Stimulated activated CD4-positive, alpha-beta T cell treated with anti-CD3 and anti-CD28 coated beads, Interleukin-1b, Interleukin-23, amount 100 ng/mL, for 24 hours (primary cell): ENCODE data around the gene NCK1.
"Not testable (repeated sequence)": the region's sequence is repeated elsewhere in the genome, so short reads cannot be mapped to it uniquely, and the experiment has no call there.

Experiments
- DNase-seq, 4 experiments: peaks; one replicate each; pipeline ENCODE4 v3.0.0-alpha.2; 2020; ENCODE audit warnings: low read depth in 4 of 4, low spot score in 1 of 4

Gene NCK1

GRCh38 chr3:136982520-136983138 is 120.6 kb downstream of the NCK1 start:
- DNase-seq = no peak

- DNase-seq = no peak
Observed at GRCh38 chr3:136984837-136985236, 122.8 kb downstream of the NCK1 start.

GRCh38 chr3:136987398-136987980 is 125.5 kb downstream of the NCK1 start:
- not testable (repeated sequence) for DNase-seq

GRCh38 chr3:136988651-136989050 is 126.6 kb downstream of the NCK1 start:
- no peak for DNase-seq

- DNase-seq = no peak
Observed at GRCh38 chr3:136989781-136990524, 127.9 kb downstream of the NCK1 start.

- no peak for DNase-seq
Observed at GRCh38 chr3:136990826-136991225, 128.8 kb downstream of the NCK1 start.

- no peak for DNase-seq
Observed at GRCh38 chr3:136992115-136992514, 130.1 kb downstream of the NCK1 start.

GRCh38 chr3:136994772-136995516 is 132.9 kb downstream of the NCK1 start:
- no peak for DNase-seq

- no peak for DNase-seq
Observed at GRCh38 chr3:136995652-136996051, 133.6 kb downstream of the NCK1 start.
